ENCODE data around the gene VPS11. TPM values are rescaled to one million over a fixed set of nuclear protein-coding genes. Genes with fewer than 3 reads are reported as not detected.

The VPS11 gene
- total and polyA plus RNA-seq, 7 donors, result 13.4 to 37.0 (median 27.4) TPM

GRCh38 chr11:119108857-119109221 is 41.2 kb downstream of the VPS11 start:
- no peak for TF ChIP-seq CTCF (IDR thresholded peaks at IDR 0.05)
- WGBS, 2 donors, result 54 to 72% methylated on average over 2 of the region's 2 CpGs
- Histone ChIP-seq H3K9me3 (no peaks in the 10 kb centered on the region), H3K4me1 (peaks cover 0 to 35% (median 26%) of the 10 kb centered on the region in 4 donors), H3K27me3 (no peaks in the 10 kb centered on the region), H3K4me3 (peak overlapping the region in 3 of 4 donors; percentile 94 to 97 (median 97)), H3K36me3 (peaks cover 3 to 32% (median 21%) of the 10 kb centered on the region in 4 donors), H3K27ac (no peak overlapping the region)
- intact Hi-C loops (cut with DNase I), result no loop called here
- DNase-seq, result no peak

- no peak for DNase-seq
- Histone ChIP-seq H3K4me3 (no peak overlapping the region), H3K4me1 (peaks cover 0 to 35% (median 26%) of the 10 kb centered on the region in 4 donors), H3K36me3 (peaks cover 7 to 42% (median 24%) of the 10 kb centered on the region in 4 donors), H3K27ac (no peak overlapping the region), H3K27me3 (no peaks in the 10 kb centered on the region), H3K9me3 (no peaks in the 10 kb centered on the region)
- WGBS, 2 donors, result 93 to 94% methylated on average over 3 of the region's 3 CpGs
- intact Hi-C loops (cut with DNase I), result no loop called here
- TF ChIP-seq EP300 (IDR thresholded peaks at IDR 0.05), result no peak
- no peak for TF ChIP-seq POLR2A (IDR thresholded peaks at IDR 0.05)
Measured at GRCh38 chr11:119109843-119110242, 42.2 kb downstream of the VPS11 start.

GRCh38 chr11:119110439-119110838 is 42.8 kb downstream of the VPS11 start:
- Histone ChIP-seq H3K27me3 (no peaks in the 10 kb centered on the region), H3K27ac (no peak overlapping the region), H3K4me1 (peaks cover 0 to 35% (median 26%) of the 10 kb centered on the region in 4 donors), H3K9me3 (no peaks in the 10 kb centered on the region), H3K4me3 (no peak overlapping the region), H3K36me3 (peaks cover 7 to 47% (median 24%) of the 10 kb centered on the region in 4 donors)
- no peak for DNase-seq
- WGBS, 2 donors, result 89 to 93% methylated on average over 10 of the region's 10 CpGs
- TF ChIP-seq EP300 (IDR thresholded peaks at IDR 0.05), result no peak
- TF ChIP-seq CTCF (IDR thresholded peaks at IDR 0.05), result no peak
- no peak for TF ChIP-seq POLR2A (IDR thresholded peaks at IDR 0.05)
- no peak for TF ChIP-seq POLR2AphosphoS5 (IDR thresholded peaks at IDR 0.05)
- intact Hi-C loops (cut with DNase I), result no loop called here

- H3K4me3 ChIP-seq, result no peak overlapping the region
- peaks cover 0 to 31% (median 23%) of the 10 kb centered on the region in 4 donors for H3K4me1 ChIP-seq
- H3K36me3 ChIP-seq, result peaks cover 7 to 57% (median 28%) of the 10 kb centered on the region in 4 donors
- 95 to 96% methylated on average over 11 of the region's 11 CpGs for WGBS, 2 donors
- H3K27me3 ChIP-seq, result no peaks in the 10 kb centered on the region
- intact Hi-C loops (cut with DNase I), result no loop called here
- TF ChIP-seq EP300 (IDR thresholded peaks at IDR 0.05) (no peak), CTCF (IDR thresholded peaks at IDR 0.05) (no peak), POLR2A (IDR thresholded peaks at IDR 0.05) (no peak), POLR2AphosphoS5 (IDR thresholded peaks at IDR 0.05) (no peak)
- no peaks in the 10 kb centered on the region for H3K9me3 ChIP-seq
- DNase-seq, result no peak
- no peak overlapping the region for H3K27ac ChIP-seq
Measured at GRCh38 chr11:119111361-119111925, 43.8 kb downstream of the VPS11 start.

GRCh38 chr11:119112314-119113020 is 44.8 kb downstream of the VPS11 start:
- Histone ChIP-seq H3K27me3 (no peaks in the 10 kb centered on the region), H3K4me3 (no peak overlapping the region), H3K9me3 (no peaks in the 10 kb centered on the region), H3K36me3 (peaks cover 7 to 59% (median 30%) of the 10 kb centered on the region in 4 donors), H3K4me1 (peaks cover 0 to 25% (median 18%) of the 10 kb centered on the region in 4 donors), H3K27ac (no peak overlapping the region)
- WGBS, 2 donors, result 89 to 95% methylated on average over 12 of the region's 12 CpGs
- DNase-seq, result no peak
- TF ChIP-seq CTCF (IDR thresholded peaks at IDR 0.05) (no peak), EP300 (IDR thresholded peaks at IDR 0.05) (no peak), POLR2AphosphoS5 (IDR thresholded peaks at IDR 0.05) (no peak), POLR2A (IDR thresholded peaks at IDR 0.05) (no peak)
- intact Hi-C loops (cut with DNase I), result no loop called here
